ENCODE results near the gene RTTN. TPM values are rescaled to one million over a fixed set of nuclear protein-coding genes. Genes with fewer than 3 reads are reported as not detected.

RTTN gene
- total and polyA plus RNA-seq, 9 of the 15 experiments (the other 6 are each of a cell fraction or from before 2014, with no cell fraction given), result 3.1 to 18.3 (median 10.6) TPM

DNA sequence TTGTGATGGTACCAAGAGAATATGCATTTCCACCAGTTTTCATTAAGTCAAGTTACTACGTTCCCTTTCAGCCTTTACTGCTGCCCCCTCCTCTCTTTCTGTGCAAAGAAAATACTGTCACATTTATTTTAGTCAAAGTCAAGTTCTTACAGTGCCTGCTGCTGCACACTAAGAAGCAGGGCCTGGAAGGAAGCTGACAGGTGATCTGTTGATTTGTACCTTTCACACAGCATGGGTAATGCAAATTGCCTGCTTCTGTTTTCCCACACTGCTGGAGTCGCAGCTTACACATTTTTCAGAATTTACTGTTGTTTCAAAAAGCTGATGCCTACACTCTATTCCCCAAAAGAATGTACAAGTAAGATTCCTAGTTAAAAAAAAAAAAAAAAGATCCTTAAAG, 209.1 kb downstream of the RTTN start:
- ATAC-seq, result no peak
- intact Hi-C loops (cut with micrococcal nuclease), result no loop called here

More for the DNA sequence above, 209.1 kb downstream of the RTTN start:
- WGBS (ENCODE audit: insufficient coverage, low coverage, missing lambda C conversion rate), result 80% methylated on average over 2 of the region's 2 CpGs
- Histone ChIP-seq H3K4me1 (replicated peaks in 1 of 2; ENCODE audit: control insufficient read depth in 2 of 2, insufficient read depth in 2 of 2, low read length in 2 of 2) (no peaks in the 10 kb centered on the region), H3K79me2 (ENCODE audit: control insufficient read depth, insufficient read depth, low read length) (no peaks in the 10 kb centered on the region), H3K9ac (ENCODE audit: insufficient read depth in 1 of 2, low read depth in 2 of 2, low read length in 2 of 2) (no peak overlapping the region), H3K4me2 (ENCODE audit: insufficient read depth, low read length) (no peak overlapping the region), H3K27me3 (ENCODE audit: control insufficient read depth in 2 of 2, insufficient read depth in 2 of 2, low read length in 2 of 2) (no peaks in the 10 kb centered on the region), H3K9me1 (ENCODE audit: control insufficient read depth, insufficient read depth, low read length) (no peaks in the 10 kb centered on the region), H2AFZ (ENCODE audit: low read depth, low read length) (no peak overlapping the region), H3K9me3 (replicated peaks; ENCODE audit: control insufficient read depth, insufficient read depth, low read depth, low read length) (no peaks in the 10 kb centered on the region), H3K36me3 (ENCODE audit: control insufficient read depth, insufficient read depth, low read length) (no peaks in the 10 kb centered on the region), H3K4me3 (no peak overlapping the region), H3K27ac (ENCODE audit: extremely low read depth, low read depth, low read length) (no peak overlapping the region), H4K20me1 (replicated peaks; ENCODE audit: control insufficient read depth, insufficient read depth, low read length) (no peaks in the 10 kb centered on the region)
- no peak for TF ChIP-seq TEAD1 (CRISPR knock-in tag; IDR thresholded peaks at IDR 0.05)
- TF ChIP-seq HNRNPK (IDR thresholded peaks at IDR 0.05; ENCODE audit: low read depth, low read length, poor library complexity, severe bottlenecking), result no peak
- no peak for TF ChIP-seq SOX6 (IDR thresholded peaks at IDR 0.05)
- TF ChIP-seq CBX3 (IDR thresholded peaks at IDR 0.05; ENCODE audit: borderline replicate concordance in 1 of 2, low read length in 2 of 2), result no peak
- no peak for TF ChIP-seq SAFB2 (IDR thresholded peaks at IDR 0.05; ENCODE audit: borderline replicate concordance, low read depth, low read length, severe bottlenecking)
- no peak for TF ChIP-seq ZNF232 (CRISPR knock-in tag; IDR thresholded peaks at IDR 0.05)
- TF ChIP-seq, protein P1, sequence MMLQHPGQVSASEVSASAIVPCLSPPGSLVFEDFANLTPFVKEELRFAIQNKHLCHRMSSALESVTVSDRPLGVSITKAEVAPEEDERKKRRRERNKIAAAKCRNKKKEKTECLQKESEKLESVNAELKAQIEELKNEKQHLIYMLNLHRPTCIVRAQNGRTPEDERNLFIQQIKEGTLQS (IDR thresholded peaks at IDR 0.05), result no peak
- TF ChIP-seq, protein P1 (CRISPR knock-in tag; conservative IDR thresholded peaks at IDR 0.05), result no peak
- TF ChIP-seq NCOA2 (IDR thresholded peaks at IDR 0.05; ENCODE audit: partially characterized antibody in 2 of 2), result no peak
- TF ChIP-seq, protein P2, sequence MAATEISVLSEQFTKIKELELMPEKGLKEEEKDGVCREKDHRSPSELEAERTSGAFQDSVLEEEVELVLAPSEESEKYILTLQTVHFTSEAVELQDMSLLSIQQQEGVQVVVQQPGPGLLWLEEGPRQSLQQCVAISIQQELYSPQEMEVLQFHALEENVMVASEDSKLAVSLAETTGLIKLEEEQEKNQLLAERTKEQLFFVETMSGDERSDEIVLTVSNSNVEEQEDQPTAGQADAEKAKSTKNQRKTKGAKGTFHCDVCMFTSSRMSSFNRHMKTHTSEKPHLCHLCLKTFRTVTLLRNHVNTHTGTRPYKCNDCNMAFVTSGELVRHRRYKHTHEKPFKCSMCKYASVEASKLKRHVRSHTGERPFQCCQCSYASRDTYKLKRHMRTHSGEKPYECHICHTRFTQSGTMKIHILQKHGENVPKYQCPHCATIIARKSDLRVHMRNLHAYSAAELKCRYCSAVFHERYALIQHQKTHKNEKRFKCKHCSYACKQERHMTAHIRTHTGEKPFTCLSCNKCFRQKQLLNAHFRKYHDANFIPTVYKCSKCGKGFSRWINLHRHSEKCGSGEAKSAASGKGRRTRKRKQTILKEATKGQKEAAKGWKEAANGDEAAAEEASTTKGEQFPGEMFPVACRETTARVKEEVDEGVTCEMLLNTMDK (IDR thresholded peaks at IDR 0.05; ENCODE audit: borderline replicate concordance, insufficient read depth, low read depth, low read length, poor library complexity, severe bottlenecking), result no peak
- POLR2A ChIA-PET, result no interaction called here
- in situ Hi-C loops (cut with MboI), result no loop called here
- no peak for DNase-seq (ENCODE audit: extremely low read depth in 1 of 4, low spot score in 3 of 4)
- CTCF ChIA-PET (ENCODE audit: low intra/inter-chr PET ratio), result no interaction called here
- BruUV-seq (replicated peaks), result no TSS peak
- no peak for FAIRE-seq
